ENCODE measurements around the gene MARCHF2.

MARCHF2 gene

GRCh38 chr19:8387688-8388611 is 25.2 kb upstream of the MARCHF2 start:
- DNase-seq = peak; percentile 27

- no peak for DNase-seq
These were observed 24.5 kb upstream of the MARCHF2 start for GRCh38 chr19:8388612-8388958.

GRCh38 chr19:8389891-8390616 is 23.1 kb upstream of the MARCHF2 start, which contains the start of gene RAB11B:
RAB11B (plus strand) TSS chr19:8390360; CDS start chr19:8390417, 57 bp downstream.
- DNase-seq = peak; percentile 100

- DNase-seq = peak; percentile 90
These were observed 22.5 kb upstream of the MARCHF2 start for GRCh38 chr19:8390617-8390981.

- DNase-seq = no peak
These were observed 21.7 kb upstream of the MARCHF2 start for GRCh38 chr19:8391198-8392016.

- DNase-seq = no peak
These were observed 21.0 kb upstream of the MARCHF2 start for GRCh38 chr19:8392017-8392591.

- DNase-seq = no peak
These were observed 19.8 kb upstream of the MARCHF2 start for GRCh38 chr19:8393192-8393870.

- no peak for DNase-seq
These were observed 19.2 kb upstream of the MARCHF2 start for GRCh38 chr19:8393871-8394250.

GRCh38 chr19:8395621-8396082 is 17.5 kb upstream of the MARCHF2 start:
- DNase-seq = no peak

- no peak for DNase-seq
These were observed 16.9 kb upstream of the MARCHF2 start for GRCh38 chr19:8396185-8396562.

- DNase-seq = peak; percentile 82
These were observed 16.4 kb upstream of the MARCHF2 start for GRCh38 chr19:8396563-8397203.

- DNase-seq = no peak
These were observed 15.8 kb upstream of the MARCHF2 start for GRCh38 chr19:8397271-8397670.

GRCh38 chr19:8397746-8398310 is 15.3 kb upstream of the MARCHF2 start:
- no peak for DNase-seq

GRCh38 chr19:8398311-8398771 is 14.8 kb upstream of the MARCHF2 start:
- no peak for DNase-seq

- no peak for DNase-seq
These were observed 13.4 kb upstream of the MARCHF2 start for GRCh38 chr19:8399681-8400188.

- DNase-seq = no peak
These were observed 11.1 kb upstream of the MARCHF2 start for GRCh38 chr19:8401981-8402411.

GRCh38 chr19:8403098-8403819 is 9.8 kb upstream of the MARCHF2 start:
- DNase-seq = no peak

- DNase-seq = no peak
These were observed 9.3 kb upstream of the MARCHF2 start for GRCh38 chr19:8403820-8404109.

- no peak for DNase-seq
These were observed 8.5 kb upstream of the MARCHF2 start for GRCh38 chr19:8404391-8405151.

GRCh38 chr19:8410718-8411117 is 2.4 kb upstream of the MARCHF2 start:
- DNase-seq = peak; percentile 27
